ENCODE measurements around the gene SCAP.

GRCh38 chr3:47406762-47407149, 69.0 kb downstream of the SCAP start:
- no peak for TF ChIP-seq EZH2 (IDR thresholded peaks at IDR 0.05; ENCODE audit: borderline replicate concordance, insufficient read depth, low read depth, low read length, poor library complexity, severe bottlenecking)
- no peak for TF ChIP-seq CTCF (IDR thresholded peaks at IDR 0.05)

Measured in B cell (primary cell).